ENCODE results near the gene NEURL2.
A peak's percentile ranks its signal among the peaks of the same experiment; 100 is the strongest.
"Not testable (repeated sequence)": the region's sequence is repeated elsewhere in the genome, so short reads cannot be mapped to it uniquely, and the experiment has no call there.

The NEURL2 gene

GRCh38 chr20:45890985-45891983, at the start of gene NEURL2, which contains the start of gene CTSA:
NEURL2 (minus strand) TSS chr20:45891208; CDS start chr20:45890991, 217 bp downstream.
CTSA (plus strand) TSS chr20:45891335; CDS start chr20:45891569, 234 bp downstream.
- DNase-seq (ENCODE audit: low spot score), result peak; percentile 92

DNA sequence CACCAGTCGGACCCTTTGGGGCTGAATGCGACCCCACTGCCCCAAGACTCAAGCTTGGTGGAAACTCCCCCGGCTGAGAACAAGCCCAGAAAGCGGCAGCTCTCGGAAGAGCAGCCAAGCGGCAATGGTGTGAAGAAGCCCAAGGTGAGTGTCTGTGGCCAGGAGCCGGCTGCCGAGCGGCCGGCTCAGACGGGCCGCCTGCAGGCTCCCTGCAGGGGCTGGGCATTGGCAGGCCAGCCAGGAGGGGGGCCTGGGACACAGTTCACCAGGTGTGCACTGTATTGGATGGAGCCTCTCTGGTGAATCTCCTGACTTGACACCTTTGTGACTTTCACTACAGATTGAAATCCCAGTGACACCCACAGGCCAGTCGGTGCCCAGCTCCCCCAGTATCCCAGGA, 49.5 kb upstream of the NEURL2 start:
- no peak for DNase-seq (ENCODE audit: low spot score)

- no peak for DNase-seq (ENCODE audit: low spot score)
Observed at GRCh38 chr20:45940053-45940452, 49.0 kb upstream of the NEURL2 start.

DNA sequence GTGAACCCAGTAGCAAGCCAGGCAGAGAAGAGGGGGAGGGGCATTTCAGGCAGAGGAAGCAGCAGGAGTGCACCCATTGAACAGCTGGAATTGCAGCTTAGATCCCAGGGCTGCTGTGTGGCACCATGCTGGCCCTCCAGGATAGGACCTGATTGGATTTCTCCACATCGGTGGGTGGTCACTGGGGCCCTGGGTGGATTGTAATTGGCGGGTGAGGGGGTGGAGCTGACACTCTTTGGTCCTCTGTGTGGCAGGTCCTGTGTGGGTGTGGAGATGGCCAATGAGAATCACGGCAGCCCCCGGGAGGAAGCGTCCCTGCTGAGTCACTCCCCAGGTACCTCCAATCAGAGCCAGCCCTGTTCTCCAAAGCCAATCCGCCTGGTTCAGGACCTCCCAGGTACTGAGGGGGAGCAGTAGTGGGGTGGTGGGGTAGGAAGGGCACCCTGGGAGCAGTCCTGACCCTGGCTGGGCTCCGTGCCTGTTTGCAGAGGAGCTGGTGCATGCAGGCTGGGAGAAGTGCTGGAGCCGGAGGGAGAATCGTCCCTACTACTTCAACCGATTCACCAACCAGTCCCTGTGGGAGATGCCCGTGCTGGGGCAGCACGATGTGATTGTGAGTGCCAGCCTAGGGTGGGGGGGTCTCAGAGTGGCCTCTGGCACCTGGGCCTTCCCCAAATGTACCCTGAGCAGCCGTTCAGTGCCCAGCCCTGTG, 47.9 kb upstream of the NEURL2 start:
- no peak for DNase-seq (ENCODE audit: low spot score)

GRCh38 chr20:45937765-45938164, 46.8 kb upstream of the NEURL2 start:
- DNase-seq (ENCODE audit: low spot score), result no peak

- DNase-seq (ENCODE audit: low spot score), result peak; percentile 41
Observed at GRCh38 chr20:45935416-45936046, 44.5 kb upstream of the NEURL2 start.

DNA sequence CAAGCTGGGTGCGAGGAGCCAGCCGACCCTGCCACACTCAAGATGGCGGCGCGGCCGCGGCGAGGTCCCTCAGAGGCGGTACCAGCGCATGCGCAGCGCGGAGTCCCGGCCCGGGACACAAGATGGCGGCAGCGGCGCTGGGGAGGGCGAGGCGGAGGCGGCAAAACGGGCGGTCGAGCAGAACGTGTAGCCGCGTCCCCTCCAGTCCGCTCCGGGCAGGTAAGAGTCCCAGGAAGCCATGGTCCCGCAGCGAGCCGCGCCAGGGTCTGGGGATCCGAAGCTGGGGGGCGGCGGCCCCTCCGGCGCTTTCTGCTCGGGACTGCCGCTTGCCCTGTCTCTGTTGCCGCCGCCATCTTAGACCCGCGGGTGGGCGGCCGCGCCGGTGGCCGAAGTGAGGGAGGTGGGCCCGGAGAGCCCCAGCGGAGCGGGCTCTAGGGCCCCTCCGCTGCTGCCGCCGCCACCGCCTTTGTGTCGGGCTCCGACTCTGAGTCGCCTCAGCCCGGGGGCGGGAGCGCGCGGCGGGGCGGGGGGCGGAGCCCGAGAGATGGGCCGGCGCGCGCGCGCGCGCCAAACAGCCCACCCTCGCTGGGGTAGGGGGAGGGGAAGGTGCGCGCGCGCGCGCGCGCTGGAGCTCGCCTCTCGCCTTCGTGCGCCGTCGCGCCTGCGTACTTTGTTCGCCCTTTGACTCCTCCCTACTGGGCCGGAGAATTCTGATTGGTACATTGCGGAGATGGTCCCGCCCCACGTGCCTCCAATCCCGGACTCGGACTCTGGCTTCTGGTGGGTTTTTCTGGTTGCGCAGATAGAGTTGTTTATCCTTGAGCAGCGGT, 43.8 kb upstream of the NEURL2 start, which contains the start of gene PCIF1:
TSS of gene PCIF1 (plus strand) at position 98 of the 830 bp plus-strand sequence. CDS start 4,317 bp downstream, outside the sequence.
- DNase-seq (ENCODE audit: low spot score), result peak; percentile 98

- DNase-seq (ENCODE audit: low spot score), result peak; percentile 78
Observed at GRCh38 chr20:45934046-45934585, 43.1 kb upstream of the NEURL2 start.

GRCh38 chr20:45933266-45934045, 42.4 kb upstream of the NEURL2 start:
- peak; percentile 84 for DNase-seq (ENCODE audit: low spot score)

DNA sequence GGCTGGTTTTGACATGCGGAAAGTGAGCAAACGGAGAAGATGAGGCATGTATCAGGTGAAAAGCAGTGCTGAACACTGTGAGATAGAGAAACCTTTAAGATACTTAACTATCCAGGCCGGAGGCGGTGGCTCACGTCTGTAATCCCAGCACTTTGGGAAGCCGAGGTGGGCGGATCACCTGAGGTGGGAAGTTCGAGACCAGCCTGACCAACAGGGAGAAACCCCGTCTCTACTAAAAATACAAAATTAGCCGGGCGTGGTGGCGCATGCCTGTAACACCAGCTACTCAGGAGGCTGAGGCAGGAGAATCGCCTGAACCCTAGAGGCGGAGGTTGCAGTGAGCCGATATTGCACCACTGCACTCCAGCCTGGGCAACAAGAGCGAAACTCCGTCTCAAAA, 40.7 kb upstream of the NEURL2 start:
- not testable (repeated sequence) for DNase-seq (ENCODE audit: low spot score)

DNA sequence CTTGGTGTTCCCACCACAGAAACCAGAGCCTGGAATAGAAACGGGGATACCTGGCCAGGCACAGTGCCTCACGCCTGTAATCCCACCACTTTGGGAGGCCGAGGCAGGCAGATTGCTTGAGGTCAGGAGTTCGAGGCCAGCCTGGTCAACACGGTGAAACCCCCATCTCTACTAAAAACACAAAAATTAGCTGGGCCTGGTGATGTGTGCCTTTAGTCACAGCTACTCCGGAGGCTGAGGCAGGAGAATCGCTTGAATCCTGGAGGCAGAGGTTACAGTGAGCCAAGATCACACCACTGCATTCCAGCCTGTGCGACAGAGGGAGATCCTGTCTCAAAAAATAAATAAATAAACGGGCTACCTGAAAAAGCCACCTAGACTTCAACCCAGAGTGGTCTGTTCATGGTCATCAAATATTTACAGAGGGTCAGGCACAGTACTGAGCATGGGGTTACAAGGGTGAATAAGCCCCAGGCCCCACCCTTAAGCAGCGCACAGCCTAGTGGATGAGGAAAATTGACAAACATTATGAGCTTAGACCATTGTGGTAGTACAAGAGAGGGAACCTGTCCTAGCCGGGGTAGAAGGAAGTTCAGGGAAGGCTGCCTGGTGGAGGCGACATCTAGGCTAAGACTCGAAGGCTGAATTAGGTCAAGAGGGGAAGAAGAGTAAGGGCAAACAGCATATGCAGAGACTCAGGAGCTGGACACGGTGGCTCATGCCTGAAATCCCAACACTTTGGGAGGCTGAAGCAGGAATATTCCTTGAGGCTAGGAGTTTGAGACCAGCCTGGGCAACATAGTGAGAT, 36.3 kb upstream of the NEURL2 start:
- DNase-seq (ENCODE audit: low spot score), result no peak

DNA sequence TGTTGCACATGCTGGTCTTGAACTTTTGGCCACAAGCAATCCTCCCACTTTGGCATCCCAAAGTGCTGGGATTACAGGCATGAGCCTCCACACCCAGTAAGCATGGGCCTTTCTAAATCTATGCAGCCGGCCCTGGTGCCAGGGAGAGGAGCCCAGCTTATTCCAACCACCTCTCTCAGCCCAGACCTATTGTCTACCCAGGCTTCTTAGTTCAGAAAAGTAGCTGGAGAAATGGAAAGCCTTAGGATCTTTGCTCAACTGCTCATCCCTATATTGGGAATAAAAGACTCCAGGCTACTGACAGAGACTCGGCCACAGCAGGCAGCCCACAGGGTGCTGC, 35.7 kb upstream of the NEURL2 start:
- no peak for DNase-seq (ENCODE audit: low spot score)

- DNase-seq (ENCODE audit: low spot score), result no peak
Observed at GRCh38 chr20:45925821-45926506, 35.0 kb upstream of the NEURL2 start.

GRCh38 chr20:45924391-45925261, 33.6 kb upstream of the NEURL2 start:
- peak; percentile 60 for DNase-seq (ENCODE audit: low spot score)

DNA sequence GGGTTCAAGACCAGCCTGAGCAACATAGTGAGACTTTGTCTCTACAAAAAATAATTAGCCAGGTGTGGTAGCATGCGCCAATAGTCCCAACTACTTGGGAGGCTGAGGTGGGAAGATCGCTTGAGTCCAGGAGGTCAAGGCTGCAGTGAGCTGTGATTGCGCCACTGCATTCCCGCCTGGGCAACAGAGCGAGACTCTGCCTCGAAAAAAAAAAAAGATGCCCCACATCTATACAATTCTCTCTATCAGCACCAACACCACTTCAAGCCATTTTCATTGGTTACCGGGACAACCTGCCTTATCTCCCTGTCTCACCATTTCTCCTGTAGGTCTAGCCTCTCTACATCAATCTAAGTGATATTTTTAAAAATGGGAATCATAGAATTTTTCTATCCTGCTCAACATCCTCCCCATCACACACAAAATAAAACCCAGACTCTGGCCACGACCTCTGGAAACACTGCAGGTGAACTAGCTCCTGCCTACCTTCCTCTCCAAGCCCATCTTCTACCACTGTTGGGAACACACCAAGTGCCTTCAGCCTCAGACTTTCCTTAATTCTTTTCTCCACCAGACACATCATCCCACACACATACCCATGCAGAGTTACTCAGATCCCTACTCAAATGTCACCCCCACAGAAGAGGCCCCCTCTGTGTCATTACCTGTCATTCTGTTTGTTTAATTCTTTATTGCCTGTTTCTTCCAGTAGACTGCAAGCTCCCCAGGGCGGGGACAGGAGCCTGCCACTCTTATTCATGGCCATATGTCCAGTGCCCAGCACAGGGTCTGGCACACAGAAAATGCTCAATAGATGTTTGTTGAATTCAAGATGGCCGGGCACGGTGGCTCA, 30.6 kb upstream of the NEURL2 start:
- no peak for DNase-seq (ENCODE audit: low spot score)

DNA sequence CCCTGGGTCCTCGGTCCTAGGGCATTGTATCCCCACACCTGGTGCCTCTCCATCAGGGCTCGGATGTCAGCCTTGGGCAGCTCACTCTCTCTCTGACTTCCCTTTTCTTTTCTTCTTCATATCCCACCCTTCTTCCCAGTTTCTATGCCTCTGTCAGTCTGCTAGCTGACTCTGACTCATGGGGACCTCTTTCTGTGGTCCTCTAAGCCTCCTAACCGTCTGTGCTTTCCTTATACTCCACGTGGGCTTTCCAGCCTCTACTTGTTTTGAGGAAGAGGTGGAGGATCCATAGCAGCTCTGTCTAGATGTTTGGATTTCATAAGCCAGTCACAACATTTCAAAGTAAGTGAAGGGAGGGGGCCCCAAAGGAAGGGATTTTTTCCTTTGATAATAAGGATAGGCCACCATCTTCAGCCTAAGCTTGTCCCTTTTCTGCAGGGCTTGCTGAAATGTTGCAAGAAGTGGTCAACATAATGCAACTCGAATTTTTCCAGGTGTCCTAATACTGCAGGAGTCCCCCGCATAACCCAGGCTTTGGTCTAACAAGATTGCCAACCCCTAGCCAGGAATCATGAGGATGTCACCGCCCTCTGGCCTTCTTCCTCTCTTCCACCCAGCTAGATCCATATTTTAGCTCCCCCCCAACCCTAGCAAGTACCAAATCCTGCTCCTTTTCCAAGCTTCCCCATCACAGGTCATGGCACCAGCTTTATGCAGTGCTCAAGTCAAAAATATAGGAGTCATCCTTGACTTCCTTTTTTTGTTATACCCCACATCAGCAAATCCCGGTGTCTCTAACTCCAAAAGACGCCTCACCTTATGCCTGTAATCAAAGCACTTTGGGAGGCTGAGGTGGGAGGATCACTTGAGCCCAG, 29.7 kb upstream of the NEURL2 start:
- no peak for DNase-seq (ENCODE audit: low spot score)

All from Ammon's horn (tissue), 1 donor.